ENCODE measurements around the gene SOX21. TPM values are rescaled to one million over a fixed set of nuclear protein-coding genes. Genes with fewer than 3 reads are reported as not detected.

SOX21 gene
- total RNA-seq, 1 donor from 2014 or later = not detected

GRCh38 chr13:94709001-94709834, 3.1 kb downstream of the SOX21 start:
- DNase-seq (ENCODE audit: extremely low read depth, low read depth, low spot score) = no peak

DNA sequence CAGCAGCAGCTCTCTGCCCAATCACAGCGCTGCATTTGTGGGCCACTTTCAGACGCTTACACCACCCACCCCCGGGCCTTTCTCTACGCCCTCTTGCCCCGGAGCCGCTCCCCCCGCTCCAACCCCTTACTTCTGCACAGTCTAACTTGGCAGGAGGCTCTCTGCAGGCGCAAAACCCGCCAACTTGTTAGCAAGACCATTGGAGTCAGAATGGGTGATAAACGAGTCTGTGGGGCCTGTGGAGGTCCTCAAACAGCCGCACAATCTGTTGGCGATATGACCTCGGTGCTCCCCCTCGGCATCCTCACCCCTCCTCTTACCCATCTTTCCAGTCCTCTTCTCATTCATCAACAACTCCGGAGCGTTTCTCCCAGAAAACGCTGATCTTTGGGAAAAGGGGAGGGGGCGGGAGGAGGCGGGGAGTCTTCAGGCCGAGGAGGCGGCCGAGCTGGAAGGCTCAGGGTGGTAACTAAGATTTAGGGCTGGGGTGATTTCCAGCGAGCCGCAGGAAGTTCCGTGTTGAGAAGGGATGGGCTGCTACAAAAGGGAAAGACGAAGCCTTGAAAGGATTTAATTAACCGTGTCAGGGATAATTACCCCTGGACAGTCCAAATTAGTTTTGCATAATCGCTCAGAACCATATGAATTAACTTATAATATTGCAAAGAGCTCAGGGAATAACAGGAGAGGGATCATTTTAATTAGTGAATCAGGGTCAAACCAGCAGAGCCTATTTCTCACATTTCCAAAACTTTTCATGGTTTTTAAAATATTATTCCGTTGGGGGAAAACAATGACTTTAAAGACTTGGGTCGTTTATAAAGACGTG, 4.1 kb downstream of the SOX21 start:
- no peak for DNase-seq (ENCODE audit: extremely low read depth, low read depth, low spot score)

GRCh38 chr13:94707400-94708021, 4.8 kb downstream of the SOX21 start:
- DNase-seq (ENCODE audit: extremely low read depth, low read depth, low spot score) = no peak

DNA sequence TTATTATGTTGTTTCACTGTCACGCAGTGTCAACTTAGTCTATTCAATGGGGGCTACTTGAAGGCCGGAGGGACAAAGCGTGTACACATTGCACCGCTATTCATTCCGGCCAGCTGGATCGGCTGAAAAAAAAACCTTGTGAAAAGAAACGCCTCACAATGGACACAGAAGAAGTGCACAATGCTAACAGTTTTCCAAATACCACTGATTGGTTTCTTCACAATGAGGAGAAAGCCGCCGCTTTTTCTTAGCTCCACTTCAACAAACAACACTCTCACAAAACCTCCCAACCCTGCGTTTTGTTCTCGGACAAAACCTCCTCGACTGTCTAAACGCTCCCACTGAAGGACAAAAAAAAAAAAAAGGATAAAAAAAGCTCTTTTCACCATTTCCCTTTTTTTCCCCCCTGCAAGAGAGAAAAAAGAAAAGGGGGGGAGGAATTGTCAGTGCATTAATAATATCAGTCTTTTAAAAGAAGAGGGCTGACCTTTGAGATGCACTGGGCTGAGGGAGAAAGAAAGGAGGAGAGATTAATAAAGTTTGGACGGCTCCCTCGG, 5.4 kb downstream of the SOX21 start:
- DNase-seq (ENCODE audit: extremely low read depth, low read depth, low spot score) = no peak

DNA sequence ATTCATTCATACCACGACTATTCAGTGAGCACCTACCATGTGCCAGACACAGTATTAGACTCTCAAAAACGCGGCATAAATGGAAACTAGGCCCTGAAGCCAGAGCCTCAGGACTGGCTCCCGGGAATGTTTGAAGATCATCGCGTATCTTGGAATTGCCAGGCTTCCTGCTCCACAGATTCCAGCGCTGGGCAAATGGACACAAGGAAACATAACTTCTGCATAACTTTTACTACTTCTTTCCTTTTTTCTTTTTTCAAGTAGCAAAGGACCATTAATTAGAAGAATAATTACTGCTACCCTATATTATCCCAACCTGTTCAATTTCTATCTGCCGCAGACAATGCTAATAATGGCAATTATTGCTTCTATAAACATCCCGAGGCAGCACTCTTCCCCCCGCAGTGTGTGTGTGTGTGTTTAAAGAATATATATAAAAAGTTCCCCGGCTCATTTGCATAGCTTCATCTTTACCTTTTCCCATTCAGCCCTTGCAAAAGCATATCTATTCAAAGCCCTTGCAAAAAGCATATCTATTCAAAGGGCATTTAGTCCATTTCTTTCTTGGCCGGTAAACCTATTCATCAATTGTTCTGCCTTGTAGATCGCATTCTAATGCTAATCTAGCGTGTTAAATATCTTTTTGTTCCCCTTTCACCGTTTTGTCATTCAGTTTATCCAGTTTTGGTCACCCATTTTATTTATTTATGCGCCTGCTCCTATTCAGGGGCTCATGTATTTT, 6.1 kb downstream of the SOX21 start:
- DNase-seq (ENCODE audit: extremely low read depth, low read depth, low spot score) = no peak

DNA sequence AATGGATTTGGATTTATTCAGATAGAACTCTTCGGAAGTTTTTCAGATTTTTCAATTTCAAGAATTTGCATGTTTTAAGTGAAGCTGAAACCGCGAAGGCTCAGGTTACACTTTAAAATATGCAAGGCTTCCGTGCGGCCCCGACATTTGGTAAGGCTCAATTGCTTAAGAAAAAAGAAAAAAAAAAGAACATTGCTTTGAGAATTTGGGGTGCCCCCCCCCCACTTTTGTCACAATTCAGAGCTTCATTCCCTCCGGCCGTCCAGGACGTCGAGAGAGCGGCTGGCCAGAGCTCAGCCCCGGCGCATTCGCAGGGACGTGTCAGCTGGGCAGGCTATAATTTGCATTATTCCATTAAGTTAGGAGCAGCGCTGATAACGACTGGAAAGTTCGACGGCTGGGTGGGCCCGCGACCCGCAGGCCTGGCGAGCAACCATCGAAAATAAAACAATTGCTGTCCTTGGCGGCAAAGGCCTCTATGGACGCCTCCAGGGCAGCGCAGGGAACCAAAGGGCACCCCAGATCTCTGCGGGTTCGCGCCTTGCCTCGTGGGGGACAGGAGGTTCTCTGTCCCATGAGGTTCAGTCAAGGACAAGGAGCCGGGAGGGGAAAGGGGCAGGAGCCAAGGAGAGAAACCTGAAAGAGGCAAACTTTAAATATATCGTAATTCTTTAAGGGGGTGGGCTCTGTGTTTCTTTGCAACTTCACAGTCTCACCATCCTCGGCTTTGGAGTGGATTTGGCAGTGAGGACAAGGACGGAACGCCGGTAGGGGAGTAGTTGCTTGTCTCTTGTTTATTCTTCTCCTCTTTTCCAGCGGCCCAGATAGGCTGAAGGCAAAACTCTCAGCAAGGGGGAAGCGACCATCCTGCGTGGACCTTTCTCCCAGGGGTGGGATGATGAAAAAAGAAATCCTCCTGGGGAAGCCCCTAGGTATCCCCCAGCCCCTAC, 7.0 kb downstream of the SOX21 start:
- no peak for DNase-seq (ENCODE audit: extremely low read depth, low read depth, low spot score)

- DNase-seq (ENCODE audit: extremely low read depth, low read depth, low spot score) = no peak
Measured at GRCh38 chr13:94704377-94705080, 7.8 kb downstream of the SOX21 start.

DNA sequence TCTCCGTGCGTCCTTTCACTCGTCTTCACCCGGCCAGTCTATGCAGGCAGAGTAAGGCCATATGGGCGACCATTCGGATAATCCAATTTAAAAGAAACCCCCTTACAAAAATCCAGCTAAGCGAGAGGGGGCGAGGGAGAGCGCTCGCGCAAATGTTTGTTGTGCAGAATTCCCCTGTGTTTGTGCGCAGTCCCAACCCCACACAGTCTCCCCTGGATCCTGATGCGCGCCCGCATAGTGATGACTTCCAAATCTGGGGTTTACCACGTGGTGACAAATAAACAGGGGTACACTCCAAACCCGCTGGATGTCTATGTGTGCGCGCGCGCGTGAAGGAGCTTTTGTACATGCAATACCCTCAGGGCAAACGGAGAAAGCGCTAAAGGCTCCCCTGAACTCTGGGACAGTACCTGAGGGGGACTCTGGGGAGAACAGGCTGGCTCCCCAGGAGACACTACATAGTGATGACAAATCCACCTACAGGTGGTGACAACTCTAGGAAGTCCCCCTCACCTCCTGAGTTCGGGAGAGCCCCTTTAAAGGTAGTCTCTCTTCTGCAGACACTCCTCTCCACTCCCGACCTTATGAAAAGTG, 8.5 kb downstream of the SOX21 start:
- no peak for DNase-seq (ENCODE audit: extremely low read depth, low read depth, low spot score)

DNA sequence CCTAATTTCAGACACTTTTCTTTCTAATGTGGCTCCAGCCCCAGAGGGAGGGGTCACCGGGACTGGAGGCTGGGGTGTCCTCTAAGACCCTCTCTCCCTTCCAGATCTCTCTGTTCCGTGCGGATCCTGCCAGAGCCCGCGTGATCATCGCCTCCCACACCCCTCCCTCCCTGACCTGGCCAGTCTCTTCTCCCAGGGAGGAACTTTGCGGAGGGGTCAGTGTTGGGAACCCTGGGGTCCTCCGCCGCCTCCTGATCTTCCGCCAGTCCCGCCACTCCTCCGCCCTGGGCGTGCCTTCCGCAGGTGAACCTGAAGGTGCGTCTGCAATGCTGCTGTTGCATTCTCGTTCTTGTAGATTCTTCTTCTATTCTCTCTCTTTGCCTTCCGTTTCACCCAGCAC, 9.1 kb downstream of the SOX21 start:
- no peak for DNase-seq (ENCODE audit: extremely low read depth, low read depth, low spot score)

- no peak for DNase-seq (ENCODE audit: extremely low read depth, low read depth, low spot score)
Measured at GRCh38 chr13:94702181-94703041, 9.9 kb downstream of the SOX21 start.

DNA sequence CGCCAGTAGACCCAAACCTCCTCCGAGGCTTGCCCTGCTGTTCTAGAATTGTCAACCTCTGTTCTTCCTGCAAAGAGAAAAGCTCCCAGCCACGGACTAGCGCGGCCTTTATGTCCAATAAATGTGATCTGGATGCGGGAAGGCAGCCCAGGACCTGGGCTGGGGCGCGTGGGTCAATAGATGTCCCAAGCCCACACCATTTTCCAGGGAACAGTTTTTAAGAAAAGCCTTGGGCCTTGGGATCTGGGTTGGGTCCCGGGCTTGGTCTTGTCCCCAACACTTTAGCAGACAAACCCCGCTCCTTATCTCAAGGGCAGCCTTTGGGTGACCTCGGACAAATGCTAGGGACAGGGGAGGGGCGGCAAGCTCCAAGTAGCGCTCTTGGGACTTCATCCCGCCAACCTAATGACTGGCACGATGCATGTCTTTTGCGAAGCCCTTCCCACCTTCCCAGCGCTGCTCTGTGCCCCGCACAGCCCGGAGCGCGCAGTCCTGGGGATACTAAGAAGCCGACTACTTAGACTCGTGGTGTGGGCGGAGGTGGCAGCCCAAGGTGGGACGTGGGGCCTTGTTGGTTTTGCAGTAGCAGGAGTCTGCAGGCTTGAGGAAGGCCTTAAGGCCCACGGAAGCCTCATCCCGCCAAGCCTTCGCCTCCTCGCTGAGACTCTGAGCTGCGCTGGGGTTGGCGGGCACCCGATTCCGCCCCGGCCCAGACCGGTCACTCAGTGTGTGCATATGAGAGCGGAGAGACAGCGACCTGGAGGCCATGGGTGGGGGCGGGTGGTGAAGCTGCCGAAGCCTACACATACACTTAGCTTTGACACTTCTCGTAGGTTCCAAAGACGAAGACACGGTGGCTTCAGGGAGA, 10.8 kb downstream of the SOX21 start:
- DNase-seq (ENCODE audit: extremely low read depth, low read depth, low spot score) = no peak

GRCh38 chr13:94700536-94700935, 11.8 kb downstream of the SOX21 start:
- no peak for DNase-seq (ENCODE audit: extremely low read depth, low read depth, low spot score)

DNA sequence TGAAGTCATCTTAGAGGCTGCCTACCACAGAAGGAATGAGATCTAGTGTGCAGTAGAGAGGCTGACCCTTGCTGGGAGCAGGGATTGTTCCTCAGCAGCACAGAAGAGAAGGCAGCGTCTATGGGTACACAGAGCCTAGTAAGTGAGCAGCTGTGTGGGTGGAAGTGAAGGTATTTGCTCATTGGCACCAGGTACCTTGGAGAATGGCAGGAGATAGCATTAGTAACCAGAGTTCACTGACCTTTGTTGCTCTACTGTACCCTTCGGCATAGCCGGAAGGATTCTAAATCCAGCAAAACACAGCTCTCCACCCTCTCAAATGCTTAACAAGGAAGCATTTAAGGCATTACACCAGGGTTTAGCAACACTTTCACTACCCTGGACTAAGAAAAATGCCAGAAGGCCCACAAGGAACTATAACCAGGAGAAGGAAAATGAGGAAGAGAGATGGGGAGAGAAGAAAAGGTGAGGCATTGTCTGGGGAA, 12.3 kb downstream of the SOX21 start:
- no peak for DNase-seq (ENCODE audit: extremely low read depth, low read depth, low spot score)

GRCh38 chr13:94696171-94696570, 16.2 kb downstream of the SOX21 start:
- DNase-seq (ENCODE audit: extremely low read depth, low read depth, low spot score) = no peak

DNA sequence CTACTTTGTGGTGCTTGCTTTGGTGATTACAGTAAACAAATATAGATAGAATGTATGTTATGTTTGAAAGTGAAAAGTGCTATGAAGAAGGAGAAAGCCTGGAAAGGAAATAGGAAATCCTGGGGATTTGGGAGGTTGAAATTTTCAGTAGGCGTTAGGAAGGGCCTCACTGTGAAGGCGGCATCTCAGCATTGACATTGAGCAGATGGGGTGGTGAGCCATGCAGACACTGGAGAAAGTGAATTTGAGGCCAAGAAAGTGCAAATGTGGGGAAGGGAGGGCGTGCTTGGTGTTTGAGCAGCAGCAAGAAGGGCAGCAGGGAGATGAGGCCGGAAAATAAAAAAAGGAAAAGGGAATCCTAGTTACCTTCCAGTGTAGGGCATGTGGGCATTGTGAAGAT, 20.3 kb downstream of the SOX21 start:
- DNase-seq (ENCODE audit: extremely low read depth, low read depth, low spot score) = no peak

DNA sequence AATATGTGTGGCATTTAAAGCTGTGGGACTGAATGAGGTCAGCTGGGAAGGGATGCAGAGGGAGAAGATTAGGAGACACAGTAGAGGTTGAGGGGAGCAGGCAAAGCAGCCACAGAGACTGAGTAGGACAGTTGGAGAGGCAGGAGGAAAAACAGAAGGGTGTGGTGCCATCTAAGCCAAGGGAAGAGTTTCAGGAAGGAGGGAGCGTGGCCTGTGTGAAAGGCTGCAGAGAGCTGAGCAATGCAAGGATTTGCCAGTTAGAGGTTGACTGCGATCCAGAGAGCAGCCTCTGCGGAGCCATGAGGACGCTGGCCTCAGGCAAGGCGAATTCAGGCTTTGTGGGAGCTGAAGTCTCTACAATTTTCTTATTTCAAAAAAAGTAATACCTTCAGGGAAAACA, 28.9 kb downstream of the SOX21 start:
- no peak for DNase-seq (ENCODE audit: extremely low read depth, low read depth, low spot score)
